RWPE2 (cell line): ENCODE data around the gene FKBP1A.

Experiments used
- ATAC-seq: fragments of 200-7000 bp; cut with Tn5 transposase; 3 replicates; pipeline ENCODE4 v1.9.1; 2021; ENCODE audit warnings: low read depth
- DNase-seq: peaks from one replicate; pipeline ENCODE4 v3.0.0-alpha.2; 2020; ENCODE audit warnings: low spot score
- H3K27ac ChIP-seq: fragments of 450-650 bp; 2 replicates; pipeline ENCODE4 v1.5.1; 2017; ENCODE audit warnings: mild to moderate bottlenecking; ENCODE audit not compliant: poor library complexity, severe bottlenecking
- H3K27me3 ChIP-seq: fragments of 250-450 bp; sonication (Bioruptor Pico); 2 replicates; pipeline ENCODE4 v1.5.1; 2021; ENCODE audit warnings: mild to moderate bottlenecking, moderate library complexity; ENCODE audit not compliant: insufficient read depth, poor library complexity, severe bottlenecking
- H3K36me3 ChIP-seq: fragments of 250-450 bp; sonication (Bioruptor Pico); 2 replicates; pipeline ENCODE4 v1.5.1; 2020; ENCODE audit warnings: low read depth, mild to moderate bottlenecking, moderate library complexity
- H3K4me1 ChIP-seq: fragments of 250-450 bp; sonication (Bioruptor Pico); 2 replicates; pipeline ENCODE4 v1.5.1; 2021; ENCODE audit warnings: mild to moderate bottlenecking, moderate library complexity; ENCODE audit not compliant: insufficient read depth, poor library complexity, severe bottlenecking
- H3K4me3 ChIP-seq: fragments of 250-450 bp; sonication (Bioruptor Pico); 2 replicates; pipeline ENCODE4 v1.5.1; 2021; ENCODE audit warnings: mild to moderate bottlenecking, moderate library complexity; ENCODE audit not compliant: severe bottlenecking
- H3K9me3 ChIP-seq: fragments of 250-450 bp; sonication (Bioruptor Pico); 2 replicates; pipeline ENCODE4 v1.5.1; 2021; ENCODE audit warnings: mild to moderate bottlenecking, moderate library complexity; ENCODE audit not compliant: severe bottlenecking
- TF ChIP-seq, protein P1 (sequence below): fragments of 450-650 bp; IDR thresholded peaks from one replicate; pipeline ENCODE4 v1.5.1; 2017; ENCODE audit warnings: mild to moderate bottlenecking, moderate library complexity; ENCODE audit not compliant: poor library complexity, severe bottlenecking

FKBP1A gene

GRCh38 chr20:1417790-1418189, 24.9 kb upstream of the FKBP1A start:
- DNase-seq (no peak), ATAC-seq (no peak)
- no peak overlapping the region for H3K4me3 ChIP-seq
- peak overlapping the region; percentile 88 for H3K27ac ChIP-seq
- peaks cover 3% of the 10 kb centered on the region for H3K9me3 ChIP-seq
- no peaks in the 10 kb centered on the region for H3K36me3 ChIP-seq
- TF ChIP-seq, protein P1, sequence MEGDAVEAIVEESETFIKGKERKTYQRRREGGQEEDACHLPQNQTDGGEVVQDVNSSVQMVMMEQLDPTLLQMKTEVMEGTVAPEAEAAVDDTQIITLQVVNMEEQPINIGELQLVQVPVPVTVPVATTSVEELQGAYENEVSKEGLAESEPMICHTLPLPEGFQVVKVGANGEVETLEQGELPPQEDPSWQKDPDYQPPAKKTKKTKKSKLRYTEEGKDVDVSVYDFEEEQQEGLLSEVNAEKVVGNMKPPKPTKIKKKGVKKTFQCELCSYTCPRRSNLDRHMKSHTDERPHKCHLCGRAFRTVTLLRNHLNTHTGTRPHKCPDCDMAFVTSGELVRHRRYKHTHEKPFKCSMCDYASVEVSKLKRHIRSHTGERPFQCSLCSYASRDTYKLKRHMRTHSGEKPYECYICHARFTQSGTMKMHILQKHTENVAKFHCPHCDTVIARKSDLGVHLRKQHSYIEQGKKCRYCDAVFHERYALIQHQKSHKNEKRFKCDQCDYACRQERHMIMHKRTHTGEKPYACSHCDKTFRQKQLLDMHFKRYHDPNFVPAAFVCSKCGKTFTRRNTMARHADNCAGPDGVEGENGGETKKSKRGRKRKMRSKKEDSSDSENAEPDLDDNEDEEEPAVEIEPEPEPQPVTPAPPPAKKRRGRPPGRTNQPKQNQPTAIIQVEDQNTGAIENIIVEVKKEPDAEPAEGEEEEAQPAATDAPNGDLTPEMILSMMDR: no peak
- peaks cover 35% of the 10 kb centered on the region for H3K4me1 ChIP-seq
- no peaks in the 10 kb centered on the region for H3K27me3 ChIP-seq

DNA sequence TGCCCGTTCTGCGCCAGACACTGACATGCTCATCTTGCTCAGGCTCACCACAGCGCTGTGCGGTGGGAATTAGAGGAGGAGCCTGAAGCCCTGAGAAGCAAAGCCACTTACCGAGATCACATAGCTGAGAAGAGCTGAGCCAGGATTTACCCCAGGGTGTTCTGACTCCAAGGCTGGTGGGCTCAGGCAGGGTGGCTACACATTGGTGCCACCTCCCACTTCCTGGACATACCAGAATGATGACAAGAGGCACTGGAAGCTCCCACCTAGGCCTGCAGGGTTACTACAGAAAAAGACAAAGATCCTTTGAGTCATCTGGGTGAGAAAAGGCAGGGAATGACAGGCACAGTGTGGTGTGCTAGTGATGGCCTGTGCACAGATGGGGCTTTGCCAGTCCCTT, 24.4 kb upstream of the FKBP1A start:
- H3K4me3 ChIP-seq: no peak overlapping the region
- TF ChIP-seq, protein P1: no peak
- peak overlapping the region; percentile 88 for H3K27ac ChIP-seq
- H3K9me3 ChIP-seq: peaks cover 3% of the 10 kb centered on the region
- DNase-seq (no peak), ATAC-seq (peak; percentile 67)
- H3K4me1 ChIP-seq: peaks cover 35% of the 10 kb centered on the region
- no peaks in the 10 kb centered on the region for H3K27me3 ChIP-seq
- H3K36me3 ChIP-seq: no peaks in the 10 kb centered on the region

DNA sequence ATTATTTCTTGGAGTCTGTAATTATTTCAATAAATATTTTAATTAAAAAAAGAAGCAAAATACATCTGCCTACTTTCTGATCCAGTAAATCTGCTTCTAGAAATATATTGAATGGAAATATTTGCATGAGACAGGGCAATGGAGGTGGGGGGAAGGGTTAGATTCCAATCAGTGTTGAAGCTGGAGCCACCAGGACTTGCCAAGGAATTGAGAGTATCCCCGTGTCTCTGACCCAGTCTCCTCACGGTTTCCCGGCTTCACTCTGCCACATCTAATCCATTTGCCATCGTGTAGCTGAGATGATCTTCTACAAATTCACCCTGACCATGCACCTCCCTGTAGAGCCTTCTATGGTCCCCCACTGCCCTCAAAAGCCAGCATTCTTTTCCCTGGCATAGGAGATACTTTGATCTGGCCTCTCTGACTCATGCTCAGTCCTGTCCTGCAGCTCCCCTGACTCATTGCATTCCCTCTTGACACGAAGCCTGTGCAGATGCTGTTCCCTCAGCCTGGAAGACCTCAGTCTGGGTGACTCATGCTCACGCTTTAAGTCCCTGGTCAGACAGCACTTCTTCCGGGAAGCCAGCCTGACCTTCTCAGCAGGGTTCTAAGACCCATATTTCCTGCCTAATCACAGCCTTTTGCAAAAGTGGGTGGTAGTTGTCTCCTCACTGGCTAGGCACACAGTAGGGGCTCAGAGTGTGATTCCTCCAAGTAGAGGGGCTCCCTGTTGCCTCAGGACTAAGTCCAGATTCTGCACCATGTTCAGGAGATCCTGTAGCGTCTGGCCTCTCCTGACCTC, 23.0 kb upstream of the FKBP1A start:
- ATAC-seq (peak; percentile 93), DNase-seq (peak; percentile 93)
- Histone ChIP-seq H3K4me1 (peaks cover 35% of the 10 kb centered on the region), H3K27me3 (no peaks in the 10 kb centered on the region), H3K27ac (peak overlapping the region; percentile 88), H3K9me3 (peaks cover 3% of the 10 kb centered on the region), H3K36me3 (no peaks in the 10 kb centered on the region), H3K4me3 (no peak overlapping the region)
- TF ChIP-seq, protein P1: no peak

GRCh38 chr20:1414982-1415381, 22.1 kb upstream of the FKBP1A start:
- no peak for ATAC-seq
- Histone ChIP-seq H3K4me3 (no peak overlapping the region), H3K36me3 (no peaks in the 10 kb centered on the region), H3K27me3 (no peaks in the 10 kb centered on the region), H3K4me1 (peaks cover 35% of the 10 kb centered on the region), H3K27ac (peak overlapping the region; percentile 88), H3K9me3 (peaks cover 3% of the 10 kb centered on the region)
- TF ChIP-seq, protein P1: no peak
- DNase-seq: no peak

GRCh38 chr20:1405801-1406200, 12.9 kb upstream of the FKBP1A start:
- Histone ChIP-seq H3K4me1 (peaks cover 4% of the 10 kb centered on the region), H3K27ac (no peak overlapping the region), H3K36me3 (no peaks in the 10 kb centered on the region), H3K27me3 (no peaks in the 10 kb centered on the region), H3K9me3 (no peaks in the 10 kb centered on the region), H3K4me3 (no peak overlapping the region)
- TF ChIP-seq, protein P1: no peak
- ATAC-seq (no peak), DNase-seq (no peak)
